ENCODE measurements around the gene EPS8L3. TPM values are rescaled to one million over a fixed set of nuclear protein-coding genes. Genes with fewer than 3 reads are reported as not detected.
A peak's percentile ranks its signal among the peaks of the same experiment; 100 is the strongest.

Gene EPS8L3
- total RNA-seq, 1 experiment from 2014 or later: 0.17 TPM

GRCh38 chr1:109776911-109777310 is 13.2 kb upstream of the EPS8L3 start (continued):
- no peak for TF ChIP-seq ZSCAN18 (CRISPR knock-in tag; IDR thresholded peaks at IDR 0.05)
- no peak for TF ChIP-seq E2F5 (CRISPR knock-in tag; IDR thresholded peaks at IDR 0.05)
- no peak for TF ChIP-seq CREM (CRISPR knock-in tag; IDR thresholded peaks at IDR 0.05)
- no peak for TF ChIP-seq SMAD3 (CRISPR knock-in tag; IDR thresholded peaks at IDR 0.05; ENCODE audit: borderline replicate concordance)
- no peak for TF ChIP-seq ZBTB43 (CRISPR knock-in tag; IDR thresholded peaks at IDR 0.05)

GRCh38 chr1:109776206-109776835 is 12.6 kb upstream of the EPS8L3 start:
- Mint-ChIP-seq H3K9me3 (peaks cover 20% of the 10 kb centered on the region), H3K36me3 (peaks cover 8% of the 10 kb centered on the region), H3K27me3 (ENCODE audit: low read depth) (peaks cover 9% of the 10 kb centered on the region), H3K4me1 (peaks cover 5% of the 10 kb centered on the region), H3K27ac (no peak overlapping the region), H3K4me3 (no peak overlapping the region)
- ChIA-PET POLR2A (interaction anchor here (1.9 kb wide), 1 partner anchor 208 kb away, joined by 9 read pairs; the partner anchor contains the start of gene AHCYL1), CTCF (interaction anchor here (0.6 to 17.4 kb wide), 40 partner anchors 10 to 289 kb away, joined by 3 to 341 read pairs (median 4); partner anchors contain the start of genes AHCYL1, CSF1, GNAI3 and STRIP1)
- TF ChIP-seq FOXP1 (CRISPR knock-in tag; IDR thresholded peaks at IDR 0.05; ENCODE audit: borderline replicate concordance) (no peak), FOXP4 (CRISPR knock-in tag; IDR thresholded peaks at IDR 0.05) (no peak), STAT6 (CRISPR knock-in tag; conservative IDR thresholded peaks at IDR 0.05; ENCODE audit: low read depth) (no peak), NR3C1 (CRISPR knock-in tag; conservative IDR thresholded peaks at IDR 0.05; ENCODE audit: low read depth) (no peak), NFE2L1 (CRISPR knock-in tag; IDR thresholded peaks at IDR 0.05) (no peak)
- DNase-seq (ENCODE audit: low spot score): peak; percentile 8
- no peak for ATAC-seq

GRCh38 chr1:109775398-109775797 is 11.7 kb upstream of the EPS8L3 start:
- Mint-ChIP-seq H3K4me1 (peaks cover 5% of the 10 kb centered on the region), H3K36me3 (peaks cover 1% of the 10 kb centered on the region), H3K9me3 (peaks cover 11% of the 10 kb centered on the region), H3K27ac (no peak overlapping the region), H3K27me3 (ENCODE audit: low read depth) (peaks cover 7% of the 10 kb centered on the region), H3K4me3 (no peak overlapping the region)
- ATAC-seq: no peak
- POLR2A ChIA-PET: interaction anchor here (0.5 to 1.9 kb wide), 3 partner anchors 131 to 227 kb away, joined by 4 to 9 read pairs (median 4); partner anchors contain the start of genes AHCYL1 and GNAI3
- DNase-seq (ENCODE audit: low spot score): peak; percentile 3
- CTCF ChIA-PET: interaction anchor here (0.9 to 17.4 kb wide), 10 partner anchors 16 to 254 kb away, joined by 4 to 341 read pairs (median 15); partner anchors contain the start of gene AHCYL1
- no peak for TF ChIP-seq ZNF232 (CRISPR knock-in tag; IDR thresholded peaks at IDR 0.05)
- no peak for TF ChIP-seq ELF4 (CRISPR knock-in tag; IDR thresholded peaks at IDR 0.05; ENCODE audit: low read depth)
- TF ChIP-seq GTF2I (CRISPR knock-in tag; conservative IDR thresholded peaks at IDR 0.05): no peak
- no peak for TF ChIP-seq PRRX2 (CRISPR knock-in tag; IDR thresholded peaks at IDR 0.05)
- TF ChIP-seq JAZF1 (CRISPR knock-in tag; IDR thresholded peaks at IDR 0.05): no peak
- no peak for TF ChIP-seq TP53 (CRISPR knock-in tag; IDR thresholded peaks at IDR 0.05)
- TF ChIP-seq NR2C2 (CRISPR knock-in tag; IDR thresholded peaks at IDR 0.05): no peak
- TF ChIP-seq ZNF121 (CRISPR knock-in tag; IDR thresholded peaks at IDR 0.05): no peak
- no peak for TF ChIP-seq ZNF396 (CRISPR knock-in tag; IDR thresholded peaks at IDR 0.05; ENCODE audit: borderline replicate concordance)
- no peak for TF ChIP-seq ZNF671 (CRISPR knock-in tag; IDR thresholded peaks at IDR 0.05)
- TF ChIP-seq NFYB (CRISPR knock-in tag; conservative IDR thresholded peaks at IDR 0.05; ENCODE audit: low read depth): no peak
- no peak for TF ChIP-seq ESRRA (CRISPR knock-in tag; IDR thresholded peaks at IDR 0.05; ENCODE audit: borderline replicate concordance)
- no peak for TF ChIP-seq ETV6 (CRISPR knock-in tag; IDR thresholded peaks at IDR 0.05)
- no peak for TF ChIP-seq HMGXB4 (CRISPR knock-in tag; IDR thresholded peaks at IDR 0.05)
